Hepatocyte (in vitro differentiated cells): ENCODE measurements around the gene LAMB3. TPM values are rescaled to one million over a fixed set of nuclear protein-coding genes. Genes with fewer than 3 reads are reported as not detected.
A peak's percentile ranks its signal among the peaks of the same experiment; 100 is the strongest.

Experiments used
- DNase-seq: peaks from one replicate; pipeline ENCODE4 v3.0.0-alpha.2; 2016; ENCODE audit warnings: low spot score
- H2AFZ ChIP-seq: fragments of 200-600 bp; sonication (generic); 2 replicates; pipeline ENCODE4 v1.6.0; 2016; ENCODE audit warnings: antibody characterized with exemption, mild to moderate bottlenecking
- H3K27ac ChIP-seq: fragments of 200-600 bp; sonication (generic); 2 replicates; pipeline ENCODE4 v1.5.1; 2016; ENCODE audit warnings: mild to moderate bottlenecking
- H3K27me3 ChIP-seq: fragments of 200-600 bp; sonication (generic); 2 replicates; pipeline ENCODE4 v1.6.1; 2016
- H3K36me3 ChIP-seq: fragments of 200-600 bp; sonication (generic); replicated peaks from 2 replicates; pipeline ENCODE4 v1.5.1; 2016; ENCODE audit warnings: low read depth; ENCODE audit not compliant: insufficient read depth
- H3K4me1 ChIP-seq: fragments of 200-600 bp; sonication (generic); 2 replicates; pipeline ENCODE4 v1.5.1; 2016; ENCODE audit warnings: mild to moderate bottlenecking, moderate library complexity; ENCODE audit not compliant: insufficient read depth
- H3K4me2 ChIP-seq: fragments of 200-600 bp; sonication (generic); 2 replicates; pipeline ENCODE4 v1.6.0; 2016
- H3K4me3 ChIP-seq: fragments of 200-600 bp; sonication (generic); 2 replicates; pipeline ENCODE4 v1.5.1; 2016; ENCODE audit warnings: mild to moderate bottlenecking
- H3K79me2 ChIP-seq: fragments of 200-600 bp; sonication (generic); 2 replicates; pipeline ENCODE4 v1.6.0; 2017; ENCODE audit warnings: mild to moderate bottlenecking
- H3K9me2 ChIP-seq: fragments of 200-600 bp; sonication (generic); replicated peaks from 2 replicates; pipeline ENCODE4 v1.6.0; 2017; ENCODE audit warnings: mild to moderate bottlenecking; ENCODE audit not compliant: insufficient read depth
- H3K9me3 ChIP-seq: fragments of 200-600 bp; sonication (generic); 2 replicates; pipeline ENCODE4 v1.5.1; 2016; ENCODE audit warnings: low read depth, mild to moderate bottlenecking
- H4K20me1 ChIP-seq: fragments of 200-600 bp; sonication (generic); 2 replicates; pipeline ENCODE4 v1.6.0; 2016; ENCODE audit warnings: mild to moderate bottlenecking; ENCODE audit not compliant: insufficient read depth, poor library complexity, severe bottlenecking
- EZH2 ChIP-seq: fragments of 200-600 bp; sonication (generic); IDR thresholded peaks from 2 replicates; pipeline ENCODE4 v1.6.1; 2016; ENCODE audit warnings: antibody characterized with exemption, mild to moderate bottlenecking, borderline replicate concordance
- EZH2phosphoT487 ChIP-seq: fragments of 200-600 bp; sonication (generic); IDR thresholded peaks from one replicate; pipeline ENCODE4 v1.6.1; 2018; ENCODE audit warnings: antibody characterized with exemption, mild to moderate bottlenecking, low read depth, moderate library complexity; ENCODE audit not compliant: unreplicated experiment, severe bottlenecking
- WGBS: methylation state at CpG from one replicate; pipeline ENCODE4 v1.1.6; 2016; ENCODE audit warnings: low lambda C conversion rate; ENCODE audit errors: missing lambda C conversion rate; 5-methylcytosine and 5-hydroxymethylcytosine counted together
- polyA plus RNA-seq: library from polyadenylated mRNA; unstranded; fragments of >200 nt; fragmentation: Nextera tagmentation; extraction: Ambion mirVana; gene quantifications from 2 replicates; pipeline ENCODE4 v1.2.1, GENCODE V29; 2016
- total RNA-seq: library from RNA; depleted of rRNA; stranded (reverse); fragments of >200 nt; gene quantifications from 2 replicates; pipeline ENCODE4 v1.2.3, GENCODE V29; 2014
- TF ChIP-seq, protein P1 (sequence below): fragments of 200-600 bp; sonication (generic); IDR thresholded peaks from 2 replicates; pipeline ENCODE4 v1.5.1; 2016; ENCODE audit warnings: antibody characterized with exemption, mild to moderate bottlenecking; ENCODE audit not compliant: poor library complexity

Gene LAMB3
- total and polyA plus RNA-seq, 2 experiments from 2014 or later: 55.9 to 76.9 TPM

DNA sequence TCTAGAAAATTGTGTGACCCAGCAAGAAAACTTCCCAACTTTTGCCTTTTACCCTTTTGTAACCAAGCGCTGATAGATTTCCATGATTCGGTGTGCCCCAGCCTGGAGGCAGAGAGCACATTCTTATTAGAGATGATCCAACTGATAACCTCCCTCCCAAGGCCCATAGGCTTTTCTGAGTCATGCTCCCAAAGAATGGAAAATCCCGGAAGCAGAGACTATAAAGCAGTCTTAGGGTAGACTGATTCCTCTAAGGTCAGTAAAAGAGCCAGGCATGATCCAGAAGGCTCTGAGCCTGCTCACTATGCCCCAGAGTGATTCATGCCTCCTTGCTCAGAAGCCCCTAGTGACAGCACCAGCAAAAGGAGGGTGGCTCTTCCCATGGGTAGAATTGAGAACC lies 64.4 kb downstream of the LAMB3 start:
- 65% methylated on average over 3 of the region's 3 CpGs for WGBS
- TF ChIP-seq EZH2phosphoT487: no peak
- Histone ChIP-seq H3K27ac (no peak overlapping the region), H3K9me3 (no peaks in the 10 kb centered on the region), H3K36me3 (no peaks in the 10 kb centered on the region), H3K79me2 (no peaks in the 10 kb centered on the region), H4K20me1 (no peaks in the 10 kb centered on the region), H3K4me1 (peaks cover 6% of the 10 kb centered on the region), H3K9me2 (no peaks in the 10 kb centered on the region), H3K4me3 (no peak overlapping the region), H3K4me2 (no peak overlapping the region), H3K27me3 (peaks cover 16% of the 10 kb centered on the region), H2AFZ (no peak overlapping the region)
- peak; percentile 19 for DNase-seq

DNA sequence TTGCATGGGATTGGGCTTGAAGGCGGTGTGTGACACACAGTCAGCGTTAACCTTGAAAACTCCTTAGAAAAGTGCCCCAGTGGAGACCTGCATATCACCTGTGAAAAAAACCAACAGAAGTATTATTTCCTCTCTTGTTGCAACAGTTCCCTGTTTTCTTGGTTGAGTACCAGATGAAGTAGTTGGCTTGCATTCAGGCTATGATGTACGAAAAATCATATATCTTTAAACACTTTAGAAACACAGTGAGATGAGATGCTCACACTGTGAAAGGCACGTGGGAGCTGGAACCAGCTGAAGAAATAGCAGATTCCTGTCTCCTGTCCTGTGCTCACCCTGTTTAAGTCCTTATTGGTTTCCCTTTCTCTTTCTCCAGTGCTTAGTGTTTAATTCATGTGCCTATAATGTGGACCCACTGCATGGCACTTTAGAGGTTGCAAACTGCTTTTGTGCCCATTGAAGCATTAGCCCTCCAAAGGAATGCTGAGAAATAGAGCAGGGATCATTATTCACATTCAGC lies 65.9 kb downstream of the LAMB3 start:
- Histone ChIP-seq H3K9me3 (no peaks in the 10 kb centered on the region), H3K9me2 (no peaks in the 10 kb centered on the region), H3K36me3 (no peaks in the 10 kb centered on the region), H3K27me3 (peaks cover 16% of the 10 kb centered on the region), H3K79me2 (no peaks in the 10 kb centered on the region), H3K27ac (no peak overlapping the region), H3K4me3 (no peak overlapping the region), H3K4me1 (peaks cover 6% of the 10 kb centered on the region), H2AFZ (no peak overlapping the region), H3K4me2 (peak overlapping the region; percentile 77), H4K20me1 (no peaks in the 10 kb centered on the region)
- WGBS: 80% methylated on average over 4 of the region's 4 CpGs
- DNase-seq: no peak
- TF ChIP-seq EZH2 (no peak), EZH2phosphoT487 (no peak)
- TF ChIP-seq, protein P1, sequence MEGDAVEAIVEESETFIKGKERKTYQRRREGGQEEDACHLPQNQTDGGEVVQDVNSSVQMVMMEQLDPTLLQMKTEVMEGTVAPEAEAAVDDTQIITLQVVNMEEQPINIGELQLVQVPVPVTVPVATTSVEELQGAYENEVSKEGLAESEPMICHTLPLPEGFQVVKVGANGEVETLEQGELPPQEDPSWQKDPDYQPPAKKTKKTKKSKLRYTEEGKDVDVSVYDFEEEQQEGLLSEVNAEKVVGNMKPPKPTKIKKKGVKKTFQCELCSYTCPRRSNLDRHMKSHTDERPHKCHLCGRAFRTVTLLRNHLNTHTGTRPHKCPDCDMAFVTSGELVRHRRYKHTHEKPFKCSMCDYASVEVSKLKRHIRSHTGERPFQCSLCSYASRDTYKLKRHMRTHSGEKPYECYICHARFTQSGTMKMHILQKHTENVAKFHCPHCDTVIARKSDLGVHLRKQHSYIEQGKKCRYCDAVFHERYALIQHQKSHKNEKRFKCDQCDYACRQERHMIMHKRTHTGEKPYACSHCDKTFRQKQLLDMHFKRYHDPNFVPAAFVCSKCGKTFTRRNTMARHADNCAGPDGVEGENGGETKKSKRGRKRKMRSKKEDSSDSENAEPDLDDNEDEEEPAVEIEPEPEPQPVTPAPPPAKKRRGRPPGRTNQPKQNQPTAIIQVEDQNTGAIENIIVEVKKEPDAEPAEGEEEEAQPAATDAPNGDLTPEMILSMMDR: no peak

DNA sequence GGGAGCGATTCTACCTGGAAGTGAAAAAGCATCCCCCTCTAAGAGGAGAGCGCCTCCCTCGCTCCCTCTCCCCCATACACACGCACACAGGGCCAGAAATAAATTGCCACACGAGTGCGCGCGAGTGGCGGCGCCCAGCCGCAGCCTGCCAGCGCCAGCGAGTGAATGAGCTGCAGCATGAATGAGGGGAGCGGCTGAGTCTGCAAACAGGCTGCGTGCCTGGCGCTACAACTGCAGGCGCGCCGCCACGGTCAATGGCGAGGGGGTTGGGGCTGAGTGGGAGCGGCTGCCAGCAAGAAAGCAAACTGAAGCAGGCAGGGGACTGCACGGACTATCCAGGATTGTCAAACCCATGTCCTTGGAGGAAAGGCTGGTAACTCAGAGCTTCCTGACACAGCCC lies 66.6 kb downstream of the LAMB3 start:
- Histone ChIP-seq H3K9me3 (no peaks in the 10 kb centered on the region), H3K4me2 (peak overlapping the region; percentile 77), H3K79me2 (no peaks in the 10 kb centered on the region), H3K9me2 (no peaks in the 10 kb centered on the region), H3K4me1 (peaks cover 6% of the 10 kb centered on the region), H3K4me3 (no peak overlapping the region), H3K27me3 (peaks cover 16% of the 10 kb centered on the region), H4K20me1 (no peaks in the 10 kb centered on the region), H3K36me3 (no peaks in the 10 kb centered on the region), H3K27ac (no peak overlapping the region), H2AFZ (no peak overlapping the region)
- no peak for TF ChIP-seq EZH2phosphoT487
- TF ChIP-seq, protein P1: peak; percentile 15
- 2% methylated on average over 23 of the region's 23 CpGs for whole genome bisulfite sequencing
- DNase-seq: peak; percentile 83

DNA sequence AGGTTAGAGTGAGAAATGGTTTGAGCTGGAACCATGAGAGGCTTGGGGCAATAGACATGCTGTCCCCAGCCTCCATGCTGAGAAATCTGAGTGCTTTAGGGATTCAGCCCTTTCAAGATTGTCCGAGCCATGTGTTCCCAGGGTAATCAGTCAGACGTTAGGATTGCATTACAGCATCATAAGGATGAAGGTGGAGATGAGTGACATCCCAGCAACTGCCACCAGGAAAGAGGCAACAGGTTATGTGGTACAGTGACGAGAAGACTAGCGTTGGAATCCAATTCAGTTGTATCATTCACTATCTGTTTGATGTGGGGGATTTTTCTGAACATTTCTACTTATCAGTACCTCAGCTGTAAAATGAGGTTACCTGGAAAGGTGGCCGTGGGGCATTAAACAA lies 67.0 kb downstream of the LAMB3 start:
- no peak for DNase-seq
- H3K36me3 ChIP-seq: no peaks in the 10 kb centered on the region
- peak overlapping the region; percentile 77 for H3K4me2 ChIP-seq
- no peaks in the 10 kb centered on the region for H3K79me2 ChIP-seq
- peaks cover 6% of the 10 kb centered on the region for H3K4me1 ChIP-seq
- 48% methylated on average over 5 of the region's 5 CpGs for WGBS
- H3K9me2 ChIP-seq: no peaks in the 10 kb centered on the region
- H3K9me3 ChIP-seq: no peaks in the 10 kb centered on the region
- H3K4me3 ChIP-seq: no peak overlapping the region
- H3K27ac ChIP-seq: no peak overlapping the region
- TF ChIP-seq, protein P1: no peak
- TF ChIP-seq EZH2 (no peak), EZH2phosphoT487 (no peak)
- H4K20me1 ChIP-seq: no peaks in the 10 kb centered on the region
- H3K27me3 ChIP-seq: peaks cover 16% of the 10 kb centered on the region
- no peak overlapping the region for H2AFZ ChIP-seq
